Panc1 (cell line): Measurements from ENCODE around the gene TRAPPC10.

Source experiments
- POLR2AphosphoS5 ChIP-seq: IDR thresholded peaks from 2 replicates; pipeline ENCODE4 v1.6.1; 2012; ENCODE audit warnings: mild to moderate bottlenecking, low read depth, low read length, moderate library complexity
- SIN3A ChIP-seq: IDR thresholded peaks from 2 replicates; pipeline ENCODE4 v1.6.1; 2012; ENCODE audit warnings: low read depth, mild to moderate bottlenecking, low read length, moderate library complexity, borderline replicate concordance; ENCODE audit not compliant: insufficient read depth
- TCF7L2 ChIP-seq: IDR thresholded peaks from 2 replicates; pipeline ENCODE4 v1.6.1; 2011; ENCODE audit warnings: mild to moderate bottlenecking, low read depth, low read length, inconsistent platforms
- TF ChIP-seq, protein P1 (sequence below): fragments of 450-650 bp; IDR thresholded peaks from 2 replicates; pipeline ENCODE4 v1.5.1; 2017; ENCODE audit warnings: mild to moderate bottlenecking
- TF ChIP-seq, protein P2 (sequence below), 2 experiments: IDR thresholded peaks; 2 replicates each; pipeline ENCODE4 v1.6.1; 2011 to 2012; ENCODE audit warnings: low read depth in 2 of 2, control low read depth in 1 of 2, low read length in 1 of 2, mild to moderate bottlenecking in 1 of 2, moderate library complexity in 1 of 2; ENCODE audit not compliant: insufficient read depth in 1 of 2

DNA sequence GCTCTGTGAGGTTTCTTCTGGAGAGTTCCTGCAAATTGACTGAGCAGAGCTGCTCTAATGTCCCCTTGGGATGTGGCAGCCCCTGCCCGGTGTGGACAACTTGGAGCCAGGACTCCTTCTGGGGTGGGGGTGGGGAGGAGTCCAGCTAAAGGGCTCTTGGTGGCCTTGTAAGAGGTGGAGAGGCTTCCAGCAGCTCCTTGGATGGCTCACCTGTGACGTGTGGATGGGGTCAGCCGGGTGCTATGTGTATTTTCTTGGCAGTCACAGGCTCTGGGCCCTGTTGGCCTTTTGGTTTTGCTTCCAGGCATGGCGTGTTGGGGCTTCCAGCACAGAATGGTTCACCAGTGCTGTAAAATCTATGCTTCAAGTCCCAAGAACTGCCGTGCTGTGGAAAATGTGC lies 38.2 kb downstream of the TRAPPC10 start:
- TF ChIP-seq, protein P1, sequence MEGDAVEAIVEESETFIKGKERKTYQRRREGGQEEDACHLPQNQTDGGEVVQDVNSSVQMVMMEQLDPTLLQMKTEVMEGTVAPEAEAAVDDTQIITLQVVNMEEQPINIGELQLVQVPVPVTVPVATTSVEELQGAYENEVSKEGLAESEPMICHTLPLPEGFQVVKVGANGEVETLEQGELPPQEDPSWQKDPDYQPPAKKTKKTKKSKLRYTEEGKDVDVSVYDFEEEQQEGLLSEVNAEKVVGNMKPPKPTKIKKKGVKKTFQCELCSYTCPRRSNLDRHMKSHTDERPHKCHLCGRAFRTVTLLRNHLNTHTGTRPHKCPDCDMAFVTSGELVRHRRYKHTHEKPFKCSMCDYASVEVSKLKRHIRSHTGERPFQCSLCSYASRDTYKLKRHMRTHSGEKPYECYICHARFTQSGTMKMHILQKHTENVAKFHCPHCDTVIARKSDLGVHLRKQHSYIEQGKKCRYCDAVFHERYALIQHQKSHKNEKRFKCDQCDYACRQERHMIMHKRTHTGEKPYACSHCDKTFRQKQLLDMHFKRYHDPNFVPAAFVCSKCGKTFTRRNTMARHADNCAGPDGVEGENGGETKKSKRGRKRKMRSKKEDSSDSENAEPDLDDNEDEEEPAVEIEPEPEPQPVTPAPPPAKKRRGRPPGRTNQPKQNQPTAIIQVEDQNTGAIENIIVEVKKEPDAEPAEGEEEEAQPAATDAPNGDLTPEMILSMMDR, result no peak
- TF ChIP-seq, protein P2, sequence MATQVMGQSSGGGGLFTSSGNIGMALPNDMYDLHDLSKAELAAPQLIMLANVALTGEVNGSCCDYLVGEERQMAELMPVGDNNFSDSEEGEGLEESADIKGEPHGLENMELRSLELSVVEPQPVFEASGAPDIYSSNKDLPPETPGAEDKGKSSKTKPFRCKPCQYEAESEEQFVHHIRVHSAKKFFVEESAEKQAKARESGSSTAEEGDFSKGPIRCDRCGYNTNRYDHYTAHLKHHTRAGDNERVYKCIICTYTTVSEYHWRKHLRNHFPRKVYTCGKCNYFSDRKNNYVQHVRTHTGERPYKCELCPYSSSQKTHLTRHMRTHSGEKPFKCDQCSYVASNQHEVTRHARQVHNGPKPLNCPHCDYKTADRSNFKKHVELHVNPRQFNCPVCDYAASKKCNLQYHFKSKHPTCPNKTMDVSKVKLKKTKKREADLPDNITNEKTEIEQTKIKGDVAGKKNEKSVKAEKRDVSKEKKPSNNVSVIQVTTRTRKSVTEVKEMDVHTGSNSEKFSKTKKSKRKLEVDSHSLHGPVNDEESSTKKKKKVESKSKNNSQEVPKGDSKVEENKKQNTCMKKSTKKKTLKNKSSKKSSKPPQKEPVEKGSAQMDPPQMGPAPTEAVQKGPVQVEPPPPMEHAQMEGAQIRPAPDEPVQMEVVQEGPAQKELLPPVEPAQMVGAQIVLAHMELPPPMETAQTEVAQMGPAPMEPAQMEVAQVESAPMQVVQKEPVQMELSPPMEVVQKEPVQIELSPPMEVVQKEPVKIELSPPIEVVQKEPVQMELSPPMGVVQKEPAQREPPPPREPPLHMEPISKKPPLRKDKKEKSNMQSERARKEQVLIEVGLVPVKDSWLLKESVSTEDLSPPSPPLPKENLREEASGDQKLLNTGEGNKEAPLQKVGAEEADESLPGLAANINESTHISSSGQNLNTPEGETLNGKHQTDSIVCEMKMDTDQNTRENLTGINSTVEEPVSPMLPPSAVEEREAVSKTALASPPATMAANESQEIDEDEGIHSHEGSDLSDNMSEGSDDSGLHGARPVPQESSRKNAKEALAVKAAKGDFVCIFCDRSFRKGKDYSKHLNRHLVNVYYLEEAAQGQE (IDR thresholded peaks at IDR 0.05; ENCODE audit: insufficient read depth in 1 of 2, low read depth in 2 of 2, low read length in 1 of 2), result no peak
- TF ChIP-seq POLR2AphosphoS5 (no peak), TCF7L2 (no peak), SIN3A (no peak)
